ENCODE measurements around the gene TMX1. TPM values are rescaled to one million over a fixed set of nuclear protein-coding genes. Genes with fewer than 3 reads are reported as not detected.
A peak's percentile ranks its signal among the peaks of the same experiment; 100 is the strongest.

The TMX1 gene, protein sequence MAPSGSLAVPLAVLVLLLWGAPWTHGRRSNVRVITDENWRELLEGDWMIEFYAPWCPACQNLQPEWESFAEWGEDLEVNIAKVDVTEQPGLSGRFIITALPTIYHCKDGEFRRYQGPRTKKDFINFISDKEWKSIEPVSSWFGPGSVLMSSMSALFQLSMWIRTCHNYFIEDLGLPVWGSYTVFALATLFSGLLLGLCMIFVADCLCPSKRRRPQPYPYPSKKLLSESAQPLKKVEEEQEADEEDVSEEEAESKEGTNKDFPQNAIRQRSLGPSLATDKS
- total RNA-seq = 10 to 100 TPM; 21.7 to 24.6 TPM
- polyA plus RNA-seq = 10 to 100 TPM; 28.1 to 41.8 (median 28.9) TPM
- 25.3 to 111 (median 45.1) reads per million in 6 experiments for total RNA-seq

DNA sequence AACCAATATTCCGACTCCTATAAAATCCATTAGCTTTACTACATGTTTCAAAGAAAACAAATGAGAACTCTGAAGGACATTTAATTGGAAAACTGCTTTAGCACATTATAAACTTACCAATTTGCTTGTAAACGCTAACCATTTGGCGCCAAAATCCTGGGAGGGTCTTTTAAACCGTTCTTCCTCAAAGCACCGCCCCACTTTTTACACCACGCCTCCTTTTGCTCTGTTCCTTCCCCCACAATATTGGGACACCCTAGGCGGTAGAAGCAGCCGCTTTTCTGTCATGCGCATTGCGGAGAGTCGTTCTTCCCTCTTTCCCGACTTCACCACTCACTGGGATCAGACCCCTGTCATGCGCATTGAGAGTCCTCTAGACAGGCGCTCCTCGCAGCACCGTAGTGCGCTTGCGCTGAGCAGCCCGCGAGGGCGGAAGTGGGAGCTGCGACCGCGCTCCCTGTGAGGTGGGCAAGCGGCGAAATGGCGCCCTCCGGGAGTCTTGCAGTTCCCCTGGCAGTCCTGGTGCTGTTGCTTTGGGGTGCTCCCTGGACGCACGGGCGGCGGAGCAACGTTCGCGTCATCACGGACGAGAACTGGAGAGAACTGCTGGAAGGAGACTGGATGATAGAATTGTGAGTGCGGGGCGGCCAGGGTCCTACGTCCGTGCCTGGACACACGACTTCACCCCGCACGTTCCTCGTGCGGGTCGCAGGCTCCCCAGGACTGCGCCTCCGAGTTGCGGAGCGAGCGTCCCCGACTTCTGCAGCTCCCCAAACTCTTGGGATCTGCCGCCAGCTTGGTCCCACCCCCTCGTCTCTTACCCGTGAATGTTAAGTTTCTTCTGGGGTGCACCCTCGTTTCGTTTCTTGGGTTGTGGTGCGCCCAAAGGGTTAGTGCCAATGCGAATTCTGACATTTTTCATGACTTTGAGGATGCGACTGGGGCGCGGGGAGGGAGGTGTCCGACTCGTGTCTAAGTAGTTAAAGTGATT, at the start of gene TMX1:
TMX1 (plus strand) TSS at position 435 of the 991 bp plus-strand sequence; CDS start at position 481, 46 bp downstream.
- Mint-ChIP-seq H3K36me3 (peaks cover 0 to 4% (median 0%) of the 10 kb centered on the region in 3 donors), H3K9me3 (no peaks in the 10 kb centered on the region), H3K4me1 (peaks cover 6 to 19% (median 11%) of the 10 kb centered on the region in 4 donors), H3K27ac (peak within 1 kb of the TSS in 1 of 10 donors; percentile 58), H3K4me3 (peak within 1 kb of the TSS in 1 of 10 donors; percentile 77), H3K27me3 (no peaks in the 10 kb centered on the region)
- POLR2A ChIA-PET = interaction anchor here (0.9 to 2.1 kb wide), 2 partner anchors 145 to 1388 kb away, joined by 3 to 21 read pairs; partner anchors contain the start of genes NEMF and TRIM9
- peak; percentile 95 to 97 for ATAC-seq
- peak; percentile 78 to 91 (median 84) for DNase-seq

DNA sequence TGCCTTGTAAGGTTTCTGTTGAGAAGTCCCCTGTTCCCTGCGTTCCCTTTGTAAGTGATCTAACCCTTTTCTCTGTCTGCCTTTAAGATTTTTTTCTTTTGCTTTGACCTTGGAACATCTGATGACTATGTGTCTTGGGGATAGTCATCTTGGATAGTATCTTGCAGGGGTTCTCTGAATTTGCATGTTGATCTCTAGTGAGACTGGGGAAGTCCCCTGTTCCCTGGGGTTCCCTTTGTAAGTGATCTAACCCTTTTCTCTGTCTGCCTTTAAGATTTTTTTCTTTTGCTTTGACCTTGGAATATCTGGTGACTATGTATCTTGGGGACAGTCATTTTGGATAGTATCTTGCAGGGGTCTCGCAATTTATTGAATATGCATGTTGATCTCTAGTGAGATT, 38.2 kb upstream of the TMX1 start:
- peaks cover 0 to 13% (median 4%) of the 10 kb centered on the region in 3 donors for H3K36me3 Mint-ChIP-seq
- DNase-seq (no peak), ATAC-seq (no peak)
- peaks cover 6 to 25% (median 10%) of the 10 kb centered on the region in 5 donors for H3K27me3 Mint-ChIP-seq
- POLR2A ChIA-PET = no interaction called here
- no peak overlapping the region for H3K27ac Mint-ChIP-seq
- H3K9me3 Mint-ChIP-seq = peaks cover 0 to 29% (median 12%) of the 10 kb centered on the region in 9 donors
- peaks cover 0 to 9% (median under 1%) of the 10 kb centered on the region in 4 donors for H3K4me1 Mint-ChIP-seq
- H3K4me3 Mint-ChIP-seq = no peak overlapping the region

DNA sequence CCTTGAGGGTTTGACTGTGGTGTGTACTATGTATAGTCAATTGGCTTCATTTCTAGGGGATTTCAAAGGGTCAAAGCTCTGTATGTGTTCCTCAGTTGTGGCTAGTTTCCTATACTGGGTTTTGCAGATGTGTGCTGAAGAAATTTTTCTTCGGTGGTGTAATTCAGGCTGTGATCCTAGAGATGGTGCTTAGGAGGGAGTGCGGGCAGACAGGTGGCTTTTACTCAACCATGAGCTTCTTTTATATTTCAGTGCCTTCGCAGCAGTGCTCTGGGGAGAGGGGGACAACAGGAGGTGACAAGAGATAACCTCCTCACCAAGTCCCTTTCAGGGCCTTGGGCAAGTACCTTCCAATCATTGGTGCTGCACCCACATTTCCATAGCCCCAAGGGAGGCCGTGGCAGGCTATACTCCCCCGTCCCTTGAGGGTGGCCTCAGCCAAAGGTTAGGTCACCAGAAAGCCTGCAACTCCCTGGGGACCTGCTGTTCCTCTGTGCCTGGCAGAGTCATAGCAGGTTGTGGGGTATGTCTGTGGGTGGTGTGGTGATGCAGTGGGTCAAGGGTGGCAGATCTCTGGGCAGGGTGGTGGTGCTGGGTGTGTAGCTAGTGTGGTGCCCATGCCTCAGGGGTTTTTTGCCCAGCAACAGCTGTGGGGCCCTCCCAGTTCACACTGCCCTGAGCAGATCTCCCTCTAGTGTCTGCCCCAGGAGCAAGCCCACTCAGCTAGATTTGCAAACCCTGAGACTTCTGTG, 37.0 kb upstream of the TMX1 start:
- POLR2A ChIA-PET = no interaction called here
- ATAC-seq = no peak
- DNase-seq = peak in 2 of 10 donors; percentile 2 to 59
- H3K4me1 Mint-ChIP-seq = peaks cover 0 to 9% (median under 1%) of the 10 kb centered on the region in 4 donors
- H3K27me3 Mint-ChIP-seq = peaks cover 9 to 28% (median 14%) of the 10 kb centered on the region in 5 donors
- peaks cover 0 to 13% (median 4%) of the 10 kb centered on the region in 3 donors for H3K36me3 Mint-ChIP-seq
- no peak overlapping the region for H3K27ac Mint-ChIP-seq
- H3K9me3 Mint-ChIP-seq = peaks cover 0 to 29% (median 12%) of the 10 kb centered on the region in 9 donors
- peak overlapping the region in 1 of 10 donors; percentile 12 for H3K4me3 Mint-ChIP-seq

DNA sequence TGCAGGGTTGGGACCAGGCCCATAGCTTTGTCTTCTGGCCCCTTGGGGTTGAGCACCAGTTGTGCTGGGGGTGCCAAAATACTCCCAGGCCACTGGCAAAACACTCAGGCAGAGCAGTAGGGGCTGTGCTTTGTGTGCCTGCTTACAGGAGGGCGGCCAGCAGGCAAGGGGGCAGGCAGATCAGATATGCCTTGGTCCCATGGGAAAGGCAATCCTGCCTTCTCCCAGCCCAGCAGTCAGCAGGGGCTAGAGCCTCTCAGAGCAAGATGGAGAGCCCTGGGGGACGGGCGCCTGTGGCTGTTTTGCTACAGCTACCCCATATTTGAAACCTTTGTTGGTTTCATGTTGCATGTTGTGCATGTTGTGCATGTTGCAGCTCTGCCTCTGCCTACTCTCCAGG, 36.2 kb upstream of the TMX1 start:
- POLR2A ChIA-PET = no interaction called here
- Mint-ChIP-seq H3K4me1 (peaks cover 0 to 9% (median under 1%) of the 10 kb centered on the region in 4 donors), H3K9me3 (peaks cover 0 to 29% (median 12%) of the 10 kb centered on the region in 9 donors), H3K4me3 (no peak overlapping the region), H3K36me3 (peaks cover 0 to 13% (median 4%) of the 10 kb centered on the region in 3 donors), H3K27ac (no peak overlapping the region), H3K27me3 (peaks cover 9 to 29% (median 19%) of the 10 kb centered on the region in 5 donors)
- DNase-seq = no peak
- no peak for ATAC-seq

DNA sequence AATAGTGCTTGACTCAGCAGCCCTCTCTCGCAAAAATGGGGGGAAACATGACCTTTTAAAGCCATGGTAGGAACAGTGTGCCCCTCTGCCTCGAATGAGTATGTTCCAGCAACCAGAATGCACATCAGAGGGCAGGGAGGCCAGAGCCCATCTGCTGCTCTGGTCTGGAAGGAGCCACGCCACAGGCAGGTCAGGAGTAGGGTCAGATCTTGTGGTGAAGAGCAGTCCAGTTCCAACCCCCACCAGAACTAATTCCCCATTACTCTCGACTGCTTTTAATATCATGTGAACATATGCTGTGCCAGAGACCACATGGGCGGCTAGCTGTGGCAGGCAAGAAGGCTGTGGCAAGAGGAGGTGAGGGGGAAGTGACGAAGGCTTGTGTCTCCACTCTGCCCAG, 34.6 kb upstream of the TMX1 start:
- H3K4me3 Mint-ChIP-seq = no peak overlapping the region
- no peak for ATAC-seq
- DNase-seq = no peak
- no peak overlapping the region for H3K27ac Mint-ChIP-seq
- H3K36me3 Mint-ChIP-seq = peaks cover 0 to 13% (median 4%) of the 10 kb centered on the region in 3 donors
- POLR2A ChIA-PET = no interaction called here
- H3K4me1 Mint-ChIP-seq = peaks cover 0 to 9% (median under 1%) of the 10 kb centered on the region in 4 donors
- peaks cover 7 to 29% (median 19%) of the 10 kb centered on the region in 5 donors for H3K27me3 Mint-ChIP-seq
- H3K9me3 Mint-ChIP-seq = peaks cover 0 to 26% (median 10%) of the 10 kb centered on the region in 9 donors

DNA sequence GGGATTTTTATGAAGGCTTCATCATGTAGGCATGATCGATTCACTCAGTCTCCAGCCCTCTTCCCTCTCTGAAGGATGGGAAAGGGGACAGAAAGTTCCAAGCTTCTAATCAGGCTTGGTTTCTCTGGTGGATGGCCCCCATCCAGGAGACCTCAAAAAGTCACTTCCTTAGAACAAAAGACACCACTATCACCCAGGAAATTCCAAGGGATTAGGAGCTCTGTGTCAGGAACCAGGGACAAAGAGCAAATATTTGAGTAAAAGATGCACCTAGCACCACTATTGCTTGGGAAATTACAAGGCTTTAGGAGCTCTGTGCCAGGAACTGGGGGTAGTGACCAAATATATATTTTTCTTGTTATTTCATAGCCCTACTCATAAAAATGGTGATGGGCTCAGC, 33.6 kb upstream of the TMX1 start:
- ATAC-seq = no peak
- Mint-ChIP-seq H3K9me3 (peaks cover 0 to 16% (median 2%) of the 10 kb centered on the region in 9 donors), H3K27me3 (peaks cover 7 to 25% (median 19%) of the 10 kb centered on the region in 5 donors), H3K4me3 (no peak overlapping the region), H3K4me1 (peaks cover 0 to 9% (median 0%) of the 10 kb centered on the region in 4 donors), H3K27ac (no peak overlapping the region), H3K36me3 (peaks cover 0 to 6% (median 4%) of the 10 kb centered on the region in 3 donors)
- DNase-seq = no peak
- POLR2A ChIA-PET = no interaction called here

DNA sequence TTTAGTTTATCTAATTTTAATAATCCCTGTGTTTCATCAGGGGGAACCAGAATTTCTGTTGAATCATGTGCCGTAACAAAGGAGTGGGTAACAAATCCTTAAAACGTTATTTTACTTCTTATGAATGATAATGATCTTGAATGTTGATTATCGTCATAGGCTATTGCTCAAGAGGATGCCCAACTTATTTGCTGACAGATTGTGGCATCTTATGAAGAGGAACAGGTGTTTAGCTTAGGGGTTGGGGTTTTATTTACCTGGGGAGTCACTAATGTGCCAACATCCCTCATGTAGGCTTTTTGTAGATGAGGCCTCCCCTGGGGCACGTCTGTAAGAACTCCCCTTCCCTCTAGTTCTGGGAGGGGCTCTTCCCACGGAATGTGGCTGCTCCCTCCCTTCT, 32.4 kb upstream of the TMX1 start:
- DNase-seq (no peak), ATAC-seq (no peak)
- Mint-ChIP-seq H3K27ac (no peak overlapping the region), H3K27me3 (peaks cover 5 to 24% (median 19%) of the 10 kb centered on the region in 5 donors), H3K4me1 (peaks cover 0 to 7% (median 0%) of the 10 kb centered on the region in 4 donors), H3K4me3 (no peak overlapping the region), H3K36me3 (peaks cover 0 to 4% (median 3%) of the 10 kb centered on the region in 3 donors), H3K9me3 (peaks cover 0 to 6% (median 0%) of the 10 kb centered on the region in 9 donors)
- POLR2A ChIA-PET = no interaction called here

DNA sequence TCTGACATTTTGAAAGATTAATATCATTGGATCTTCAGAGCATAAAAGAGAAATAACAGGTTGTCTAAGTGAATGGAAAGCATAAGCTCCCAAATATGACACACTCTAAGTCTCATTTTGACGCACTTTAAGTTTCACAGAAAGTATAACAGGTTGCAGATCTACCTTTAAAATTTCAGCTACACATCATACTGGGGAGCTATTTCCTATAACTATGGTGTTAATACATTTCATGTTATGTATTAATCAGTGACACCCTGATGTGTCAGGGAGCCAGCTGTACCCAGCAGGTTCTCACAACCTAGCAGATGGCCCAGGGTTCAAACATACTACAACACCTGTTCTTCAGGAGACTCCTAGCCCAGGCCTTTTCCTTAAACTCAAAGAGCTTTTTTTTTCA, 31.1 kb upstream of the TMX1 start:
- H3K36me3 Mint-ChIP-seq = peaks cover 0 to 2% (median 0%) of the 10 kb centered on the region in 3 donors
- H3K9me3 Mint-ChIP-seq = peaks cover 0 to 3% (median 0%) of the 10 kb centered on the region in 9 donors
- H3K27me3 Mint-ChIP-seq = peaks cover 2 to 19% (median 14%) of the 10 kb centered on the region in 5 donors
- no peak for ATAC-seq
- no peaks in the 10 kb centered on the region for H3K4me1 Mint-ChIP-seq
- H3K27ac Mint-ChIP-seq = no peak overlapping the region
- no peak for DNase-seq
- POLR2A ChIA-PET = no interaction called here
- H3K4me3 Mint-ChIP-seq = no peak overlapping the region

DNA sequence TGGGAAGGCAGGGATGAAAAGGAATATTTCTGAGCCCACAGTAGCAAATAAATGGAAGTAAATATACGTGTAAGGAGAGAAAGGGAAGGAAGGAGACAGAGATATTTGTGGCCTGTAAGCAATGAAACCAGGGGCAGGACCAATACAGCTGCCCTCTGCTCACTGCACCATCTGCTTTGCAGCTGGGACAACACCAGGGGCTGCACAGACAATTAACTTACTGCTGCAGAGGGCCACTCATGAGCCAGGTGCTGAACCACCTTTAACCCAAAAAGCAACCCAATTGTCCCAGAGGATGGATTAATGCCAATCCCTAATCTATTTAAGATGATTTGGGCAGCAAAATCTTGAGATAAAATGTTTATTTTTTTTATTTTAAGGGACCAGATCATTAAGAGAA, 30.6 kb upstream of the TMX1 start:
- Mint-ChIP-seq H3K27ac (no peak overlapping the region), H3K4me3 (no peak overlapping the region), H3K36me3 (peaks cover 0 to 2% (median 0%) of the 10 kb centered on the region in 3 donors), H3K27me3 (peaks cover 2 to 19% (median 13%) of the 10 kb centered on the region in 5 donors), H3K4me1 (no peaks in the 10 kb centered on the region), H3K9me3 (peaks cover 0 to 3% (median 0%) of the 10 kb centered on the region in 9 donors)
- no peak for ATAC-seq
- POLR2A ChIA-PET = no interaction called here
- DNase-seq = no peak

DNA sequence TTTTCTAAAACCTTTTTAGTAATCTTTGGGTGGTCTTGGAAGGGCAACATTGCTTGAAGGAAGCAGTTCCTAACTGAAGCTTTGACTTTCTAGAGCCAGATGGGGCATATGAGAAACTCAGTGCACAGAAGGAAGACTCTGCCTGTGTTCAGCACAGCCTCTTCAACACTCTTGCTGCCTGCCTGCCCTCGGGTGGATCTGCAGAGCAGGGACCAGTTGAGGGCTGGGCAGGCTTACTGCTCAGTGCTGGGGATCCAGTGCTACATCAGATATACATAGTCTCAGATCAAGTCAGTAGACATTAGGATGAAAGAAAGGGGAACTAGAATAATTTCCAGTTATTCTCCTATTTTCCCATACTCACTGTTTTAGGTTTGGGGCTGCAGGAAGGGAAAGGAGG, 29.5 kb upstream of the TMX1 start:
- ATAC-seq (no peak), DNase-seq (no peak)
- Mint-ChIP-seq H3K27me3 (peaks cover 2 to 16% (median 9%) of the 10 kb centered on the region in 5 donors), H3K9me3 (peaks cover 0 to 2% (median 0%) of the 10 kb centered on the region in 9 donors), H3K27ac (no peak overlapping the region), H3K4me1 (no peaks in the 10 kb centered on the region), H3K4me3 (no peak overlapping the region), H3K36me3 (peaks cover 0 to 2% (median 0%) of the 10 kb centered on the region in 3 donors)
- POLR2A ChIA-PET = no interaction called here

DNA sequence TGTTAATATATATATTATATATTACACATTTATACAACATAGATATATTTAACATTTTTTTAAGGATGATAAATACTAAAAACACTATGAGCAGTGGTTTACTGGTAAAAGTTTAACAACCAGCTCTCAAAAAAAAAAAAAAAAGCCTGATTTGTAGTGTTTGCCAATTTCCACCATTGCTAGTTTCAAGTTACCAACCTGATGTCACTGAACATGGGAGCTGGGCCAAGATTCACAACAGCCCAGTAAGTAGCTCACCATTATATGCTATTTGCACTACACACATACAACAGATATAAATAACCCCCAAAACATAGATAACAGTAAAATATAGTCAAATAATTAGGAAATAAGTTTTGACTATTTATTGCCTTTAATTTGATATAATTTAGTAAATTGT, 28.9 kb upstream of the TMX1 start:
- DNase-seq (no peak), ATAC-seq (no peak)
- peaks cover 0 to 2% (median 0%) of the 10 kb centered on the region in 9 donors for H3K9me3 Mint-ChIP-seq
- H3K27ac Mint-ChIP-seq = no peak overlapping the region
- no peak overlapping the region for H3K4me3 Mint-ChIP-seq
- H3K36me3 Mint-ChIP-seq = peaks cover 0 to 2% (median 0%) of the 10 kb centered on the region in 3 donors
- H3K4me1 Mint-ChIP-seq = no peaks in the 10 kb centered on the region
- POLR2A ChIA-PET = no interaction called here
- peaks cover 2 to 11% (median 9%) of the 10 kb centered on the region in 5 donors for H3K27me3 Mint-ChIP-seq

DNA sequence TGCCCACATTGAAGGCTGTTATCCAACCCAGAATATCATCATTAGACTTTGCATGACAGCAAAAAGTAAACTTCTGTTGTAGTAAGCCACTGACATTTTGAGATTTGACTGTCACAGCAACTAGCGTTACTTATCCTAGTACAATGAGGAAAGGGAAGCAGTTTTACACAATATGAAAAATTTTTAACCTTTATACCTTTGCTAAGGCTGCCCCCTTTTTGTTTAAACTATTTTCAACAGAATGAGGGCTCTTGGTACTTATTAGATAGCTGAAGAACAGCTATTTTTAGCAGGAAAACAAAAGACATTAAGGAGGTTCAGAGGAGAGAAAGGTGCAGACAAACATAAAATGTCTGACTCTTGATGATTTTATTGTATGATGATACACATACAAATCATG, 23.4 kb upstream of the TMX1 start:
- DNase-seq (no peak), ATAC-seq (no peak)
- Mint-ChIP-seq H3K4me3 (no peak overlapping the region), H3K9me3 (peaks cover 0 to 4% (median 0%) of the 10 kb centered on the region in 9 donors), H3K4me1 (no peaks in the 10 kb centered on the region), H3K36me3 (peaks cover 0 to 4% (median 1%) of the 10 kb centered on the region in 3 donors), H3K27ac (no peak overlapping the region), H3K27me3 (peaks cover 0 to 3% (median 0%) of the 10 kb centered on the region in 5 donors)
- POLR2A ChIA-PET = no interaction called here
